Choroid plexus epithelial cell (primary cell): Measurements from ENCODE around the gene UBE4A.
"Not testable (repeated sequence)": the region's sequence is repeated elsewhere in the genome, so short reads cannot be mapped to it uniquely, and the experiment has no call there.

Experiments used
- DNase-seq: peaks from one replicate; pipeline ENCODE4 v3.0.0-alpha.2; 2010; ENCODE audit warnings: low read depth
- H3K4me3 ChIP-seq: 2 replicates; pipeline ENCODE4 v1.5.1; 2011; ENCODE audit warnings: low read depth, mild to moderate bottlenecking, control low read depth, low read length, moderate library complexity
- CTCF ChIP-seq: conservative IDR thresholded peaks from 2 replicates; pipeline ENCODE4 v1.5.1; 2011; ENCODE audit warnings: low read depth, mild to moderate bottlenecking, control low read depth, inconsistent platforms, low read length, moderate library complexity

The UBE4A gene

GRCh38 chr11:118401151-118401879 lies 41.9 kb downstream of the UBE4A start, which contains the start of gene ATP5MG:
Gene ATP5MG, plus strand, starts transcription at chr11:118401606. Its CDS starts 60 bp downstream, at chr11:118401666.
- H3K4me3 ChIP-seq: peak within 1 kb of the TSS; percentile 89
- TF ChIP-seq CTCF: no peak
- peak; percentile 93 for DNase-seq

GRCh38 chr11:118401880-118402590 lies 42.6 kb downstream of the UBE4A start:
- peak; percentile 93 for DNase-seq
- H3K4me3 ChIP-seq: peak overlapping the region; percentile 89

GRCh38 chr11:118402594-118402993 lies 43.2 kb downstream of the UBE4A start:
- DNase-seq: not testable (repeated sequence)
- H3K4me3 ChIP-seq: peak overlapping the region; percentile 89

More at GRCh38 chr11:118401880-118402590, 42.6 kb downstream of the UBE4A start:
- no peak for TF ChIP-seq CTCF

GRCh38 chr11:118406599-118407166 lies 47.3 kb downstream of the UBE4A start:
- no peak for TF ChIP-seq CTCF
- DNase-seq: peak; percentile 78
- no peak overlapping the region for H3K4me3 ChIP-seq

- H3K4me3 ChIP-seq: no peak overlapping the region
- TF ChIP-seq CTCF: no peak
- no peak for DNase-seq
These were observed 50.8 kb downstream of the UBE4A start for GRCh38 chr11:118410055-118410745.

GRCh38 chr11:118411530-118411929 lies 52.1 kb downstream of the UBE4A start:
- TF ChIP-seq CTCF: no peak
- DNase-seq: no peak
- no peak overlapping the region for H3K4me3 ChIP-seq

- no peak for TF ChIP-seq CTCF
- DNase-seq: no peak
- no peak overlapping the region for H3K4me3 ChIP-seq
These were observed 53.5 kb downstream of the UBE4A start for GRCh38 chr11:118412921-118413320.
